ENCODE data around the gene TBC1D32.
"Not testable (repeated sequence)": the region's sequence is repeated elsewhere in the genome, so short reads cannot be mapped to it uniquely, and the experiment has no call there.

The TBC1D32 gene

GRCh38 chr6:121135425-121135824 is 198.9 kb downstream of the TBC1D32 start:
- no peak overlapping the region for H3K4me3 ChIP-seq (ENCODE audit: low read depth, low read length)

- H3K4me3 ChIP-seq (ENCODE audit: low read depth, low read length): no peak overlapping the region
Observed at GRCh38 chr6:121134922-121135321, 199.4 kb downstream of the TBC1D32 start.

- no peak overlapping the region for H3K4me3 ChIP-seq (ENCODE audit: low read depth, low read length)
Observed at GRCh38 chr6:121124600-121124999, 209.7 kb downstream of the TBC1D32 start.

GRCh38 chr6:121112356-121112755 is 221.9 kb downstream of the TBC1D32 start:
- H3K4me3 ChIP-seq (ENCODE audit: low read depth, low read length): no peak overlapping the region

- no peak overlapping the region for H3K4me3 ChIP-seq (ENCODE audit: low read depth, low read length)
Observed at GRCh38 chr6:121110733-121111132, 223.5 kb downstream of the TBC1D32 start.

GRCh38 chr6:121106962-121107361 is 227.3 kb downstream of the TBC1D32 start:
- no peak overlapping the region for H3K4me3 ChIP-seq (ENCODE audit: low read depth, low read length)

GRCh38 chr6:121105461-121105860 is 228.8 kb downstream of the TBC1D32 start:
- H3K4me3 ChIP-seq (ENCODE audit: low read depth, low read length): no peak overlapping the region

GRCh38 chr6:121093928-121094327 is 240.4 kb downstream of the TBC1D32 start:
- no peak overlapping the region for H3K4me3 ChIP-seq (ENCODE audit: low read depth, low read length)

GRCh38 chr6:121090492-121090891 is 243.8 kb downstream of the TBC1D32 start:
- H3K4me3 ChIP-seq (ENCODE audit: low read depth, low read length): no peak overlapping the region

GRCh38 chr6:121086876-121087275 is 247.4 kb downstream of the TBC1D32 start:
- no peak overlapping the region for H3K4me3 ChIP-seq (ENCODE audit: low read depth, low read length)

- no peak overlapping the region for H3K4me3 ChIP-seq (ENCODE audit: low read depth, low read length)
Observed at GRCh38 chr6:121076119-121076518, 258.2 kb downstream of the TBC1D32 start.

GRCh38 chr6:121068749-121069148 is 265.5 kb downstream of the TBC1D32 start:
- not testable (repeated sequence) for H3K4me3 ChIP-seq (ENCODE audit: low read depth, low read length)

- H3K4me3 ChIP-seq (ENCODE audit: low read depth, low read length): no peak overlapping the region
Observed at GRCh38 chr6:121067381-121067780, 266.9 kb downstream of the TBC1D32 start.

GRCh38 chr6:121064345-121064744 is 269.9 kb downstream of the TBC1D32 start:
- no peak overlapping the region for H3K4me3 ChIP-seq (ENCODE audit: low read depth, low read length)

- no peak overlapping the region for H3K4me3 ChIP-seq (ENCODE audit: low read depth, low read length)
Observed at GRCh38 chr6:121055572-121056163, 278.6 kb downstream of the TBC1D32 start.

- H3K4me3 ChIP-seq (ENCODE audit: low read depth, low read length): not testable (repeated sequence)
Observed at GRCh38 chr6:121048593-121048992, 285.7 kb downstream of the TBC1D32 start.

- H3K4me3 ChIP-seq (ENCODE audit: low read depth, low read length): not testable (repeated sequence)
Observed at GRCh38 chr6:121044905-121045304, 289.4 kb downstream of the TBC1D32 start.

- not testable (repeated sequence) for H3K4me3 ChIP-seq (ENCODE audit: low read depth, low read length)
Observed at GRCh38 chr6:121043706-121044105, 290.6 kb downstream of the TBC1D32 start.

GRCh38 chr6:121043211-121043610 is 291.1 kb downstream of the TBC1D32 start:
- not testable (repeated sequence) for H3K4me3 ChIP-seq (ENCODE audit: low read depth, low read length)

- H3K4me3 ChIP-seq (ENCODE audit: low read depth, low read length): no peak overlapping the region
Observed at GRCh38 chr6:121042766-121043165, 291.5 kb downstream of the TBC1D32 start.

- no peak overlapping the region for H3K4me3 ChIP-seq (ENCODE audit: low read depth, low read length)
Observed at GRCh38 chr6:121040831-121041230, 293.4 kb downstream of the TBC1D32 start.

GRCh38 chr6:121033091-121033490 is 301.2 kb downstream of the TBC1D32 start:
- no peak overlapping the region for H3K4me3 ChIP-seq (ENCODE audit: low read depth, low read length)

GRCh38 chr6:121032268-121033006 is 301.8 kb downstream of the TBC1D32 start:
- no peak overlapping the region for H3K4me3 ChIP-seq (ENCODE audit: low read depth, low read length)

All from iPS-11a (cell line).